Activated naive CD4-positive, alpha-beta T cell treated with anti-CD3 and anti-CD28 coated beads, Interleukin-2, amount 10 ng/mL, durations not matched to agents 7 days and 5 days (primary cell): ENCODE results near the gene RNF44.
"Not testable (repeated sequence)": the region's sequence is repeated elsewhere in the genome, so short reads cannot be mapped to it uniquely, and the experiment has no call there.

Experiments
- CTCF ChIA-PET: fragments of 350-600 bp; sonication (Branson Sonifier 250); formaldehyde crosslinking; loops from one replicate; lab custom pipeline; 2021; ENCODE audit warnings: antibody characterized with exemption; lab: Charles Lee
- DNase-seq: peaks from one replicate; pipeline ENCODE4 v3.0.0-alpha.2; 2020
- H3K27ac Mint-ChIP-seq: one replicate; pipeline ENCODE4 v1.8.0; 2021; ENCODE audit warnings: mild to moderate bottlenecking, moderate library complexity, mixed read lengths
- H3K27me3 Mint-ChIP-seq: one replicate; pipeline ENCODE4 v1.8.0; 2021; ENCODE audit warnings: mild to moderate bottlenecking, mixed read lengths
- H3K36me3 Mint-ChIP-seq: one replicate; pipeline ENCODE4 v1.8.0; 2021; ENCODE audit warnings: mixed read lengths
- H3K4me1 Mint-ChIP-seq: one replicate; pipeline ENCODE4 v1.8.0; 2021; ENCODE audit warnings: mixed read lengths
- H3K4me3 Mint-ChIP-seq: one replicate; pipeline ENCODE4 v1.8.0; 2021; ENCODE audit warnings: mild to moderate bottlenecking, moderate library complexity, mixed read lengths
- H3K9me3 Mint-ChIP-seq: one replicate; pipeline ENCODE4 v1.8.0; 2021; ENCODE audit warnings: mixed read lengths

RNF44 gene

GRCh38 chr5:176565760-176566288, 28.6 kb upstream of the RNF44 start:
- no peaks in the 10 kb centered on the region for H3K9me3 Mint-ChIP-seq
- CTCF ChIA-PET, result no interaction called here
- H3K27me3 Mint-ChIP-seq, result peaks cover 36% of the 10 kb centered on the region
- no peak overlapping the region for H3K4me3 Mint-ChIP-seq
- H3K36me3 Mint-ChIP-seq, result no peaks in the 10 kb centered on the region
- H3K4me1 Mint-ChIP-seq, result peaks cover 8% of the 10 kb centered on the region
- no peak for DNase-seq
- H3K27ac Mint-ChIP-seq, result no peak overlapping the region

DNA sequence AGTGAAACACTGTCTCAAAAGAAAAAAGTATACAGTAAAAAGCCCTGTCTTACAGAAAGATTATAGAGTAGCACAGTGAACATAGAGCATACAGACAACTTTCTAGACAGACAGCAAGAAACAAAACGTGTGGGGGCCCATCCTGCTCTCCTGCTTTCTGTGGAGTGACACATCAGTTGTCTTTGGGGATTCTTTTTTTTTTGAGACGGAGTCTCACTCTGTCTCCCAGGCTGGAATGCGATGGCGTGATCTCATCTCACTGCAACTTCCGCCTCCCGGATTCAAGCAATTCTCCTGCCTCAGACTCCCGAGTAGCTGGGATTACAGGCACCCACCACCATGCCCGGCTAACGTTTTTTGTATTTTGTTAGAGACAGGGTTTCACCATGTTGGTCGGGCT, 26.8 kb upstream of the RNF44 start:
- peaks cover 1% of the 10 kb centered on the region for H3K36me3 Mint-ChIP-seq
- H3K4me1 Mint-ChIP-seq, result peaks cover 23% of the 10 kb centered on the region
- CTCF ChIA-PET, result interaction anchor here (2.1 kb wide), 1 partner anchor 10 kb away, joined by 6 read pairs; no protein-coding TSS in a partner anchor
- DNase-seq, result no peak
- H3K27ac Mint-ChIP-seq, result no peak overlapping the region
- peaks cover 2% of the 10 kb centered on the region for H3K9me3 Mint-ChIP-seq
- no peak overlapping the region for H3K4me3 Mint-ChIP-seq
- H3K27me3 Mint-ChIP-seq, result peaks cover 35% of the 10 kb centered on the region

DNA sequence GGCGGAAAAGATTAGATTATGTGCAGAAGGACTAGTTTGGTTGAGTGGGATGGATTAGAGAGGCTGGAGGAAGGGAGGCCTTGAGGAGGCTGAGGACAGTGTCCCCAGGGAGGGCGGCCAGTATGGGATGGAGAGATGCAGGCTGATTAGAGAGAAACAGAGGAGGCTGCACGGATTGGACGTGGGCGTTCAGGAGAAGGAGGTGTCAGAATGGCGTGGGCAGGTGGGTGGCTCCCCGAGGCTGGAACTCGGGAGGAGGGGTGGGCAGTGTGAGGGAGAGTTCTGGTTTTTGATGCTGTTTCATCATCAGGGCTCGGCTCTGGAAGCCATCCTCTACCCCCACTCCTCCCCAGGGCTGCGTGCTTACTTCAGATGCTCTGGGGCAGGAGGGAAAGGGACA, 25.0 kb upstream of the RNF44 start:
- Mint-ChIP-seq H3K9me3 (peaks cover 2% of the 10 kb centered on the region), H3K27ac (no peak overlapping the region), H3K4me3 (no peak overlapping the region), H3K36me3 (peaks cover 1% of the 10 kb centered on the region), H3K4me1 (peaks cover 23% of the 10 kb centered on the region), H3K27me3 (peaks cover 30% of the 10 kb centered on the region)
- CTCF ChIA-PET, result interaction anchor here (1.2 to 2.1 kb wide), 3 partner anchors 9 to 18 kb away, joined by 3 to 6 read pairs (median 3); no protein-coding TSS in a partner anchor
- no peak for DNase-seq

GRCh38 chr5:176561259-176561658, 24.1 kb upstream of the RNF44 start:
- Mint-ChIP-seq H3K4me3 (no peak overlapping the region), H3K27me3 (peaks cover 23% of the 10 kb centered on the region), H3K27ac (no peak overlapping the region), H3K4me1 (peaks cover 31% of the 10 kb centered on the region), H3K36me3 (peaks cover 1% of the 10 kb centered on the region), H3K9me3 (peaks cover 2% of the 10 kb centered on the region)
- no peak for DNase-seq
- CTCF ChIA-PET, result no interaction called here

- Mint-ChIP-seq H3K4me3 (no peak overlapping the region), H3K9me3 (peaks cover 2% of the 10 kb centered on the region), H3K4me1 (peaks cover 40% of the 10 kb centered on the region), H3K36me3 (peaks cover 1% of the 10 kb centered on the region), H3K27me3 (peaks cover 23% of the 10 kb centered on the region), H3K27ac (no peak overlapping the region)
- CTCF ChIA-PET, result no interaction called here
- DNase-seq, result peak; percentile 53
Observed at GRCh38 chr5:176560364-176560763, 23.2 kb upstream of the RNF44 start.

DNA sequence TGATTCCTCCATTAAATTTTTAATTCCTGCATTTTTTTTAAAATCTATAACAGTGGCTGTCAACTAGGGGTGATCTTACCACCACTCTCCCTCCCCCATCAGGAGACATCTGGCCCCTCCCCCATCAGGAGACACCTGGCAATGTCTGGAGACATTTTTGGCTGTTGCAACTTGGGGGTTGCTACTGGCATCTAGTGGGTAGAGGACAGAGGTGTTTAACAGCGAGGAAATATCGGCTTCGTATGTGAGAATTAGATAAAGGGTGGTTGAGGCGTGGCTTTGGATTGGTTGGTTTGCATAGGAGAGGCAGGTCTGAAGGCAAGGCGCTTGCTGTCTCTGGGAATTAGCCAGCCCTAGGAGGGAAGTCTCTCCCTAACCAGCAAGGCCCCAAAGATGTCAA, 22.5 kb upstream of the RNF44 start:
- H3K27ac Mint-ChIP-seq, result no peak overlapping the region
- no peak overlapping the region for H3K4me3 Mint-ChIP-seq
- peaks cover 1% of the 10 kb centered on the region for H3K36me3 Mint-ChIP-seq
- H3K4me1 Mint-ChIP-seq, result peaks cover 46% of the 10 kb centered on the region
- CTCF ChIA-PET, result no interaction called here
- H3K9me3 Mint-ChIP-seq, result peaks cover 2% of the 10 kb centered on the region
- peak; percentile 56 for DNase-seq
- peaks cover 23% of the 10 kb centered on the region for H3K27me3 Mint-ChIP-seq

DNA sequence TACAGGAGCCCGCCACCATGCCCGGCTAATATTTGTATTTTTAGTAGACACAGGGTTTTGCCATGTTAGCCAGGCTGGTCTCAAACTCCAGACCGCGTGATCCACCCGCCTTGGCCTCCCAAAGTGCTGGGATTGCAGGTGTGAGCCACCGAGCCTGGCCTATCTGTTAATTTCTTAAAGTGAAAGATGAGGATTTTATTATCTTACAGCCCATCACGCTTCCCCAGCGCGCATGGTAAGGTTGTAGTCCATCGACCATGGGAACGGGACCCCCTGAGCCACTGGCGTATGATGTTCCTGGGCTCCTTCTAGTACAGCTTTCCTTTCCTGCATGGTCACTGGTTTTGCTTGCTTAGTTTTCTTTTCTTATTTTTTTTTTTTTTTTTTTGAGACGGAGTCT, 20.6 kb upstream of the RNF44 start:
- peaks cover 20% of the 10 kb centered on the region for H3K27me3 Mint-ChIP-seq
- peaks cover 2% of the 10 kb centered on the region for H3K9me3 Mint-ChIP-seq
- H3K4me1 Mint-ChIP-seq, result peaks cover 62% of the 10 kb centered on the region
- peaks cover 1% of the 10 kb centered on the region for H3K36me3 Mint-ChIP-seq
- no peak for DNase-seq
- H3K4me3 Mint-ChIP-seq, result no peak overlapping the region
- no peak overlapping the region for H3K27ac Mint-ChIP-seq
- CTCF ChIA-PET, result interaction anchor here (0.6 to 1.6 kb wide), 3 partner anchors 12 to 141 kb away, joined by 3 to 5 read pairs (median 3); no protein-coding TSS in a partner anchor

DNA sequence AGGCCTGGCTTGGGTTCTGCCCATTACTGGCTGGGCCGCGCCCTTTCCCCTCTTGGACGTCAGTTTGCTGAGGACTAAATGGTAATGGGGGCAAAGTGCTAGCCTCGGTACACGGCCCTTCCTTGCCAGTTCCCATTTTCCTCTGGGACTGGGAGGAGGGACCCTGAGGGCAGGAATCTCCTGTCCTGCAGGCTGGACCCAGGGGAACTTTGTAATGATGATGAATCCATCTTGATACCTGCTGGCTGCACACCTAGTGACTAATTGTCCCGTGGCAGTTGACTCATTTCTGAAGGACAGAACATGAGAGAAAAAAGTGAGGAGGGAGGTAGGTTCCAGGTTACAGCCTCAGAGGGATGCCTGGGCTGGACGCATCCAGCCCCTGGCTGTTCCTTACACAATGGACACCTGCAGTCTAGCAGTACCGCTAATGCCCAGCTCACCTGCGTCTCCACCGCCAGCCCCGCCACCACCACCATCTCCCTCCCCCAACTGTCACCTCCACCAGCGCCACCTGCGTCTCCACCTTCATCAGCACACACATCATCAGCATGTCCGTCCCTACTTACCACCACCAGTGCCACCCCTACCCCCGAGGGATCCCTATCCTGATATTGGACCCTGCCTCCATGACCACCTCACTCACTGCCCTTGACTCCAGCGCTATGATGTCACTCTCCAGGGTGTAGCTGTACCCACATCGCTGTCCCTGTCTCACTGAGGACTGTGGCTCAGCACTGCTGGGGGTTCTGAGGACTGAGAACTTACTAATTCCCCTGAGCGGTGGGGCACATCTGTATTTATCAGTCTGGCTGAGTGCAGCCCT, 16.3 kb upstream of the RNF44 start:
- DNase-seq, result no peak
- H3K27me3 Mint-ChIP-seq, result peaks cover 6% of the 10 kb centered on the region
- peak overlapping the region; percentile 62 for H3K27ac Mint-ChIP-seq
- CTCF ChIA-PET, result interaction anchor here (1.4 kb wide), 1 partner anchor 19 kb away, joined by 3 read pairs; no protein-coding TSS in a partner anchor
- no peaks in the 10 kb centered on the region for H3K9me3 Mint-ChIP-seq
- no peak overlapping the region for H3K4me3 Mint-ChIP-seq
- H3K36me3 Mint-ChIP-seq, result no peaks in the 10 kb centered on the region
- H3K4me1 Mint-ChIP-seq, result peaks cover 51% of the 10 kb centered on the region

GRCh38 chr5:176552332-176552869, 15.2 kb upstream of the RNF44 start:
- Mint-ChIP-seq H3K9me3 (no peaks in the 10 kb centered on the region), H3K4me3 (no peak overlapping the region), H3K4me1 (peaks cover 54% of the 10 kb centered on the region), H3K27me3 (peaks cover 6% of the 10 kb centered on the region), H3K27ac (no peak overlapping the region), H3K36me3 (no peaks in the 10 kb centered on the region)
- CTCF ChIA-PET, result interaction anchor here (1.0 kb wide), 1 partner anchor 21 kb away, joined by 3 read pairs; no protein-coding TSS in a partner anchor
- DNase-seq, result no peak

DNA sequence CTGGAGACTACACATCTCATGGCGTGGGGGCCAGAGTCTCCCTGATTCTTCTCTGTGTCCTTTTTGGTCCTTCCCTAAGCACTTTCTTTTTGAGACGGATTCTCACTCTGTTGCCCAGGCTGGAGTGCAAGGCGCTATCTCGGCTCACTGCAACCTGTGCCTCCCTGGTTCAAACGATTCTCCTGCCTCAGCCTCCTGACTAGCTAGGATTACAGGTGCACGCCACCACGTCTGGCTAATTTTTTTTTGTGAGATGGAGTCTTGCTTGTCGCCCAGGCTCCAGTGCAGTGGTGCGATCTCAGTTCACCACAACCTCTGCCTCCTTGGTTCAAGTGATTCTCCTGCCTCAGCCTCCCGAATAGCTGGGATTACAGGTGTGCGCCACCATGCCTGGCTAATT, 13.7 kb upstream of the RNF44 start:
- peak overlapping the region; percentile 28 for H3K27ac Mint-ChIP-seq
- DNase-seq, H3K4me3 Mint-ChIP-seq, H3K36me3 Mint-ChIP-seq, H3K27me3 Mint-ChIP-seq, H3K9me3 Mint-ChIP-seq: not testable (repeated sequence)
- peaks cover 48% of the 10 kb centered on the region for H3K4me1 Mint-ChIP-seq
- CTCF ChIA-PET, result interaction anchor here (0.8 to 1.7 kb wide), 2 partner anchors 19 to 134 kb away, joined by 3 to 5 read pairs; partner anchors contain the start of gene CLTB

DNA sequence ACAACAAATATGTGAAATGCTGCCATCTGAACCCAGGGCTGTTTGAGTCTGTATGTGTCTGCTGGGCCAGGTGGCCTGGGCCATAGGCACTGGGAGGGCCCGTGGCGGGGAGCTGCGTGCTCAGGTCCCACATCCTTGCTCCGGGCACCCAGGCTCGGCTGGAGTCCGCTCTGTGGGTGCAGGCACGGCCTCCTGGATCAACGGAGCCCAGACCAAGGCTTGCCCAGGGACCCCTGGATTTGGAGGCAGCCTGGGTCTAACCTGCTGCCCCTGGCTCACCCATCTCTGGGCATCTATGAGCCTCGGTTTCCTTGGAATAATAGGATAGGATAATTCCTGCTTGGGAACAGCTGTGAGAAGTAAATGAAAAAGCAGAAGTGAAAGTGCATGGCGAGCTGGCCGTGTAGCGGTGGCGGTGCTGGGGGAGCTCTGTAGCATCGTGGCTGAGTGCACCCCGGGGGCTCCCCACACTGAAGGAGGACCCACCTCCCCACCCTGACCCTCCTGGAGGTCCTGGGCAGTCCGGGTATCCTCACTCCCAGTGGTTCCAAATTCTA, 13.2 kb upstream of the RNF44 start:
- Mint-ChIP-seq H3K4me1 (peaks cover 47% of the 10 kb centered on the region), H3K9me3 (no peaks in the 10 kb centered on the region), H3K36me3 (peaks cover 5% of the 10 kb centered on the region), H3K27me3 (peaks cover 6% of the 10 kb centered on the region), H3K27ac (no peak overlapping the region), H3K4me3 (peak overlapping the region; percentile 33)
- CTCF ChIA-PET, result interaction anchor here (0.8 to 1.7 kb wide), 2 partner anchors 20 to 134 kb away, joined by 3 to 5 read pairs; partner anchors contain the start of gene CLTB
- no peak for DNase-seq

GRCh38 chr5:176549871-176550270, 12.7 kb upstream of the RNF44 start:
- H3K4me1 Mint-ChIP-seq, result peaks cover 47% of the 10 kb centered on the region
- DNase-seq, result no peak
- H3K9me3 Mint-ChIP-seq, result no peaks in the 10 kb centered on the region
- no peak overlapping the region for H3K4me3 Mint-ChIP-seq
- peaks cover 6% of the 10 kb centered on the region for H3K27me3 Mint-ChIP-seq
- H3K36me3 Mint-ChIP-seq, result peaks cover 7% of the 10 kb centered on the region
- CTCF ChIA-PET, result interaction anchor here (1.3 to 1.7 kb wide), 2 partner anchors 12 to 133 kb away, joined by 3 to 5 read pairs; partner anchors contain the start of gene CLTB
- no peak overlapping the region for H3K27ac Mint-ChIP-seq

- Mint-ChIP-seq H3K27ac (no peak within 1 kb of the TSS), H3K36me3 (peaks cover 7% of the 10 kb centered on the region), H3K4me3 (no peak within 1 kb of the TSS), H3K27me3 (peaks cover 6% of the 10 kb centered on the region), H3K4me1 (peaks cover 45% of the 10 kb centered on the region), H3K9me3 (no peaks in the 10 kb centered on the region)
- no peak for DNase-seq
- CTCF ChIA-PET, result interaction anchor here (1.3 kb wide), 1 partner anchor 11 kb away, joined by 3 read pairs; no protein-coding TSS in a partner anchor
Observed at GRCh38 chr5:176548967-176549444, 11.8 kb upstream of the RNF44 start, which contains the start of gene CDHR2. TSS of gene CDHR2 (plus strand) at chr5:176549342. CDS start at chr5:176565353, 16,011 bp downstream.

DNA sequence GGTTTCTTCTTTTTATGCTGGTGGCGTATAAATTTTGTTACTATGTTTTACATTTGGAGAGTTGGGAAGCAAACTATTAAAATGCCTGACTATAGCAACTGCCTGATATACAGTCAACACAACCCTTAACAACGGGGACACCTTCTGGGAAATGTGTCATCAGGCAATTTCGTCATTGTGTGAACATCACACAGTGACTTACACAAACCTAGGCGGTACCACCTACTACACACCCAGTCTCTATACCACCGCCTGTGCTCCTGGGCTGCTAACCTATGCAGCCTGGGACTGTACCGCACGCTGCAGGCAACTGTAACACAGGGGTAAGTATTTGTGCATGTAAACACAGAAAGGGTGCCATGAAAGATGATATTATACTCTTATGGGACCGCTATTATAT, 10.6 kb upstream of the RNF44 start:
- Mint-ChIP-seq H3K27me3 (peaks cover 6% of the 10 kb centered on the region), H3K4me1 (peaks cover 40% of the 10 kb centered on the region), H3K9me3 (no peaks in the 10 kb centered on the region), H3K4me3 (no peak overlapping the region), H3K27ac (no peak overlapping the region), H3K36me3 (peaks cover 10% of the 10 kb centered on the region)
- no peak for DNase-seq
- CTCF ChIA-PET, result interaction anchor here (1.2 kb wide), 1 partner anchor 13 kb away, joined by 3 read pairs; no protein-coding TSS in a partner anchor
